Activated CD8-positive, alpha-beta memory T cell treated with anti-CD3 and anti-CD28 coated beads for 1 hour (primary cell): ENCODE results near the gene FYN.
"Not testable (repeated sequence)": the region's sequence is repeated elsewhere in the genome, so short reads cannot be mapped to it uniquely, and the experiment has no call there.

Source experiments
- DNase-seq, 2 donors: peaks; one replicate each; pipeline ENCODE4 v3.0.0-alpha.2; 2020; ENCODE audit warnings: low read depth in 1 of 2; ENCODE audit errors: extremely low read depth in 1 of 2

Gene FYN

DNA sequence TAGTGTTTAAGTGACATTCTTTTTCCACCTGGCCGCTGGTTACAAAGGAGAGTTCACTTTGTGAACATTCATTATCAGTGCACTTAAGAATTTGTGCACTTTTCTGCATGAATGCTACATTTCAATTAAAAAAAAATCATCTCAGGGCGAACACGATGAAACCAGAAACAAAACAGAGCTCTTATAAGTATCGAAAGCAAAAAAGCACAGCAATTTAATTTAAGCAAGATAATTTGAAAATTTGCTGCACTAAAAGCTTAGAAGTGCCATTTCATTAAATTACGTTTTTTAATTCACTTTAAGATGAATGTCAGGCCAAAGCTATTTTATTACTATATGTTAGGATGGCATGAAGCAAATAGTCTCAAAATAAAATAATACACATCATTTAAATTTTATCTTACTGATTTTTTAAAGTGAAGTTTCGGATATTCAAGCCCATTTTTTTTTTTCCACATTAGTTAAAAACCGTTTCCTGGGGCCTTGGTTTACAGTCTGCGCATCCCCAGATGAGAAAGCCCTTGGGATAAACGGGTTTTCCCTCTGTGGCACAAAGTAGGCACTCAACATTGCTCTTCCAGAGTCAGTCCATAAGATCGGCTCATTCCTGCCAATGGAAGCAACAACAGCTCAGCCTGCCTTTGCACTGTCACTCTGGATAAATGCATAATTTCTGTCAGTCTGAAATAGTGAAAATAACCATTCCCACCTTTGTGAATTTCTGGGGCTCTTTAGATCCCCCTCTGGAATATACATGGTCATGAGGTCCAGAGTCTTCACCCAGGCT is 80.1 kb downstream of the FYN start:
- DNase-seq, result no peak

DNA sequence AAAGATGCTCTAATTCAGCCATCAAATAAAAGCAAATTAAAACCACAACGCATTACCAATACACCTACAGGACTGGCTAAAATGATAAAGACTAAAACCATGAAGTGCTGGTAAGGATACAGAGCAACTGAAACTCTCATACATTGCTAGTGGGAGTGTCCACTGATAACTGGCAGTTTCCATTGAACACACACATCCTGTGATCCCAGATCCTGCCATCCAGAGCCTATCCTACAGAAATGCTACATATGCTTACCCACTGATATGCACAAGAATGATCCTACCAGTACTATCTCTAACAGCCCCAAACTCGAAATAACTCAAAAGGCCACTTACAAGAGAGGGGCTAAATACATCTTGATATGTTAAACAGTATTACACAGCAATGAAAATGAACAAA is 81.0 kb downstream of the FYN start:
- no peak for DNase-seq

DNA sequence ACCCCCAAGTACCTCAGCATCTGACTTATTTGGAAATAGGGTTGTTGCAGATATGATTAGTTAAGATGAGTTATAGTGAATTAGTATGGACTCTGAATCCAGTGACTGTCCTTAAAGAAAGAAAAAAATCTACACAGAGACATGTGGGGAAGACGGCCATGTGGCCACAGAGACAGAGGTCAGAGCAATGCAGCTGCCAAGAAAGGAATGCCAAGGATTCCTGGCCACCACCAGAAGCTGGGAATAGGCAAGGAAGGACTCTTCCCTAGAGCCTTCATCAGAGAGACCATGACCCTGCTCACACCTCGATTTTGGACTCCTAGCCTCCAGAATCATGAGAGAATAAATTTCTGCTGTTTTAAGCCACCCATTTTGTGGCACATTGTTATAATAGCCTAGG is 81.8 kb downstream of the FYN start:
- no peak for DNase-seq

DNA sequence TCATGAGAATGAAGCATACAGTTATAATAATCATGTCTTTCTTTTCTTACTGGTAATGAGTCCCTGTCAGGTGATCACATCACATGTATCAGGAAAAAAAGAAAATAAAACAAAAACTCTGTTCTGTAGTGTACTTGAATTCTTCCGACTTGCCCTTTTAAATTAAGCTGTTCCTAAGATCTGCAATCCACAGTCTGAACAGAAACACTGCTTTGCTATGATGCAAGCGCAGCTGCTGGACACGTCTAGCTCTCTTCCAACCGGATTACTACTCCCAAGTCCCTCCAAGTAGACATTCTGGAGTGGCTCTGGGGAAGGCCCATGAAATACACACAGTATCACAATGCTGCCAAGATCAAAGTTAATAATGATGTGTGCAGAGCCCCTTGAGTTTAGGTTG is 83.7 kb downstream of the FYN start:
- no peak for DNase-seq

DNA sequence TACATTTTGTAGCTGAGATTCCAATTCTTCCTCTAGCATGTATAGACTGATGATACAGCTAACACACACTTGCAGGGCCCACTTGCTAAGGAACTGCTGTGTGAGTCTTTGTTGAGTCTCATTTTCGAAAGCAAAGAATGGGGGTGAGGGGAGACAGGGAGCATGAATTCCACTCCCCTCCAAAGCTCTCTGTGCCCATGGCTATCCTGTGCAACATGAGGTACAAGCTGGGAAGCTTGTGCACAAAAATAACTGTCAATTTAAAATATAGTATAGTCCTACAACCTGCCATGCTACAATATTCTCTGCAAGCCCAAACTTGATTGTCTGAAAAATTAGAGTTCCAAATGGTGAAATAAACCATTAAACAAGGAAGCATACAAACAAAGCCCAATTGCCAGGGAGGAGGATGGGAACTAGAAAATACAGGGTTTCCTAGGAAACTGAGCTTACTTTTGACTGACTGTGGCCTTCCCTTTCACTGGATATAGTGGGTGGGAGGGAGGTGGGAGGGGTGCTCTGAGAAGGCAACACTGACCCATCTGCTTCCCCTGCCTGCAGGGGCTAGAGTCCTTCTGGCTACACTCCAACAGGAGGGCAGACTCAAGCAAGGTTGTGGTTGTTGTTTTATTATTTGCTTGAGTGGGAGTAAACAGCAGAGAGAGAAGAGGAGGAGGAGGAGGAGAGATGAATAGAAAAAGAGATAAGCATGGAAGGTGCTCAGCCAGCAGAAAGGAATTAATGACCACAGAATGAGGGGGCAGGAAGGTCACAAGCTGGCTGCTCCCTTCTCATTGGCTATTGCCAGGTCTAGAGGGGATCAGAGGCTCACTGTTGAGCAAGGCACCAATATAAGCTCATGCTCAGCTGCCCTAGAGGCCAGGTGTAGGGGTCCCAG is 84.6 kb downstream of the FYN start:
- DNase-seq, result no peak

DNA sequence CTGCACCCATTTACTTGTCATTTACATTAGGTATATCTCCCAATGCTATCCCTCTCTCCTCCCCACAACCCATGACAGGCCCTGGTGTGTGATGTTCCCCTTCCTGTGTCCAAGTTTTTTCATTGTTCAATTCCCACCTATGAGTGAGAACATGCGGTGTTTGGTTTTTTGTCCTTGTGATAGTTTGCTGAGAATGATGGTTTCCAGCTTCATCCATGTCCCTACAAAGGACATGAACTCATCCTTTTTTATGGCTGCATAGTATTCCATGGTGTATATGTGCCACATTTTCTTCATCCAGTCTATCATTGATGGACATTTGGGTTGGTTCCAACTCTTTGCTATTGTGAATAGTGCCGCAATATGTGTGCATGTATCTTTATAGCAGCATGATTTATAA is 87.1 kb downstream of the FYN start:
- not testable (repeated sequence) for DNase-seq

DNA sequence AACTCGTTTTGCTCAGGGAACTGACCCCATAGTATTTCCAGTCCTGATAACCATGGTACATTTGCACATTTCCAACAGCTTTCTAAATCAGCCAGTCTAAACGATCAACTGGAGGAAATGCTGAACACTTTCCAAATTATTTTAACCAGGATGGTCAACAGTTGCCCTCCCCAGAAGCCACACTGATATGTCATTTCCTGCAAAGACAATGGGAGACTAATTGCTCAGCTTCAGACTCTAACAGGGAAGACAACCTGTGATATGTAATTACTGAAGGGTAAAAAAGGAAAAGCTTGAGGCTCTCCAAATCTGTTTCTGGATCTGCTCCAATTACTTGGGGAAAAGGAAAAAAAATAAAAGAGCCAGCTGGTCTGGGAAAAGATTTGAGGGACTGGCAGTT is 88.8 kb downstream of the FYN start:
- DNase-seq, result no peak

DNA sequence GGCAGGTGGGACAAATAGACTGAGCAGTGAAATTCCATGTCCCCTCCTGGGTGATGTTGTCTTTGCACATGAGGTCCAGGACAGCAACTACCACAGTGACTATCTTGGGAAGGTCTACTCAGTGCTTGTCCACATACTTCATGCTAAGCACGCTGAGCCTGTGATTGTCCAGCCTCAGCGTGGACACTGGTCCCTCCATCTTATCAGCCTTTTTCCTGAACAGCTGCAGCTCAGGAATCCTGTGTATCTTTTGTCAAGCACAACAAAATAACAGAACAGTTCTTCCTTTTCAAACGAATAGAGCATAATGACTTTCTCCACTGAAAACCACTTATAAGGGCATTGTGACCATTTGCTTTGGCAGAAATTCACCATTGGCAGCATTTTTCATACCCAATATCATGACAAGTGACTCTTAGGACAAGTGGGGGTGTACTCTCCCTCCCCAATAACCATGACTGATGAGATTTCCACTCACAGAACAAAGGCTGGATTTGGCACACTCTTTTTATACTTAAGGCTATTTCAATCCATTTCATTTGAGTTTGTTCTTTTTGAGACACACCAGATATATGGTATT is 90.3 kb downstream of the FYN start:
- no peak for DNase-seq

DNA sequence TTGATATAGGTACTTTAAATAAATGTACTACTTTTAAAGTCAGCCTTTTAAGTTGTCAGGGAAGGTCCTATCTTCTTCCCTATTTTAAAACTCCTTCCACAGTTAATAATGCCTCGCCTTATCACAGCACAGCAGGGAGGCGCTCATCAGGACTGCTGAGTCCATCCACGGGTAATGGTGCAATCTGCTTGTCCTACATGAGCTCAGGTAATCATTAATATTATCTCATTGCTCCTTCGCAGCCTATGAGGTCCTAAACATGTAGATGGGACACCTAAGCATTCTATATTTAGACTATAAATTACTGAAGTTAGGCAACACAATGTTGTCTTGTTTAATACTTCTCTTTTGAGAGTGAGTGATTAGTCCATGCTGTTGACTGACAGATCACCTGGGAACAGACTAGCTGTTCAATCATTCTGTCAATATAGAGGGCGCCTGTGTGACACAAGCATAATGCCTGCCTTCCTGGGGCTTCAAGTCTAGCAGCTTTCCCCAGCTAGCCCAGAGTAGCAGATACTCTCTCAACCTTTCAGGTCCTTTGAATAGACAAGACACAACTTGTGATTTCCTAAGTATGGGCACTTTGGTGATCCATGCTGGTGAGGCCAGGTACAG is 91.0 kb downstream of the FYN start:
- DNase-seq, result no peak

DNA sequence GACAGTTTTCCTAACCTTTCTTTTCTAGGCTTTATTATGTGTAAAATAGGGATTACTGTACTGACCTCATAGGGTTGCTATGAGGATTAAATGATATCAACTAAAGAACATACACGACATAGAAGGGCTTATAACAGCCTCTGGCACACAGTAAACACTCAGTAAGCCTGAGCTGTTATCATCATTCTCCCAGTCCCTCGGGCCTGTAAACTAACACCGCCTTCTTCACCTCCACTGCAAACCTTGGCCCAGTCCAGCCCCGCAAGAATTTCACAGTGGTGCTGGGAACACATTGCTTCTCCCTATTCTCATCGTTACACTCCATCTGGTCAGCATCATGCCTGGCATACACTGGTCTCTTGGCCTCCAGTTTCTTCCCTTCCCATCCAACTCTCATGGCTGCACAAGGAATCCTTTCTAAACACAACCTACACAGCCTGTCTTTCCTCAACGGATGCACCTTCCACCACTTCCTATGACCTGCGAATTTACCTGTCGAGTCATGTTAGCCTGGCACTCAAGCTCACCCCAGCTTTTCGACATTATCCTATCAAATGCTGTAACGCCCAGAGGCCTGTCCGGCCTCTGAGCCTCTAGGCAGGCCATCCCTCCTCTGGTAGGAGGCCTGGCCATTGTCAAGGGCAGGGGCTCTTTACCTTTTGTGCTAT is 92.1 kb downstream of the FYN start:
- DNase-seq, result no peak

DNA sequence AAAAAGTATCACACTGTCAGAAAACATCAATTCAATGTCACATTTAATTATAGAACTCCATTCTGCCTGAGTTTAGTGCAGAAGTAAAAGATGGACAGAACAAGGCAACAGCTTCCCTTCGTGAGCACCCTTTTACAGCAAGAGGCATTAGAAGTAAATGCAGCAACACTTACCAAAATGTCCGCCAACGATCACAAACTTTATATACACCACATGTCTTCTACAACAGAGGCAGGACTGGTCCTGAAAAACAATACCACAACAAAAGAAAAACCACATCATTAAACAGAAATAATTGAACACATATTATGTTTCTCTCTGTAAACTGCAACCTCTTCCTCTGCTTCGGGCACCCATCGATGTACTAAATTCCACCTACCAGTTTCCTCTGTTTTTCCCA is 92.9 kb downstream of the FYN start:
- no peak for DNase-seq

DNA sequence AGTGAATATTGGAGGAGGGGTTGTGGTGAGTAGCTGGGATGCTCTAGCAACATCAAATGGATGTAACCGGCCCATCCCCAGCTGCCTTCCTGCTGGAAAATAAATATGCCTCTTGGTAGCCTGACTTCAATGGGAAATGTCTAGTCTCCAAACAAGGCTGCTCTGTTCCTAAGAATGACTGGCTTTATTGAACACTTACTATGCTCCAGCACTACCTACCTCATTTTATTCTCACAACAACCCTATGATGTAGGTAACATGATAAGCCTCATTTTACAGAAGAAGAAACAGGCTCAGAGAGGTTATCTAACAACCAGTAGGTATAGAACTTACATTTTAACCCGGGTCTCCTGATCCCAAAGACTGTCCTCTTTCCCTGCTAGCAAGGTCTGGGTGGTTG is 93.6 kb downstream of the FYN start:
- no peak for DNase-seq

DNA sequence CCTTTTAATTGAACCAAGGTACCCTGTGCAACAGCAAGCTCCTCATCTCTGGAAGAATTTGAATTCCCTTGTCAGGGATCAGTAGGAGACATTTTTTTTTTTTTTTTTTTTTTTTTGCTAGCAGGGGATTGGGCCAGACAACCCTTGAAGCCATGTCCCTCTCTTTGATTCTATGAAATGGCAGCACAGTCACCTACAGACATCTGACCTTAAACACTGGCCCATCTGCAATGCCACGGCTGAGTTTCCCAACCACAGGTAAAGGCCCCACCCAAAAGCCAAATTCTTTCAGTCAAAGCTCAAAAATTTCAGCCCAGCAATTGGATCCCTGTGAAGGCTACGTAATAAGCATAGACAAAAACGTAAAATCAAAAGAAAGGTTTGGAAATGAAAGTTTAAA is 94.2 kb downstream of the FYN start:
- DNase-seq, result no peak

DNA sequence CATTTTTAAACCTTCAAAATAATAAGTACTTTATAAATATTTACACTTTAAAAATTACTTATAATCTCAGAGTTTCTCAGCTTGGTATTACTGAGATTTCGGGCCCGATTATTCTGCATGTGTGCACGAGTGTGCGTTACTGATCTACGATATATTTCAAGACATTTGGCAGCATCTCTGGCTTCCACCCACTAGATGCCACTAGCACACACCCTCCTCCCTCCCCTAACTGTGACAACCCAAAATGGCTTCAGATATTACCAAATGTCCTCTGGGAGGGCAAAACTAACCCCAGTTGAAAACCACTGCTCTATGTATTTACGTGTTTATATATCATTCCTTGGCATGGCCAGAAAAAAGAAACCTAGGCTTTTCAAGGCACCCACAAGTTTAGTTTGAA is 95.9 kb downstream of the FYN start:
- no peak for DNase-seq

DNA sequence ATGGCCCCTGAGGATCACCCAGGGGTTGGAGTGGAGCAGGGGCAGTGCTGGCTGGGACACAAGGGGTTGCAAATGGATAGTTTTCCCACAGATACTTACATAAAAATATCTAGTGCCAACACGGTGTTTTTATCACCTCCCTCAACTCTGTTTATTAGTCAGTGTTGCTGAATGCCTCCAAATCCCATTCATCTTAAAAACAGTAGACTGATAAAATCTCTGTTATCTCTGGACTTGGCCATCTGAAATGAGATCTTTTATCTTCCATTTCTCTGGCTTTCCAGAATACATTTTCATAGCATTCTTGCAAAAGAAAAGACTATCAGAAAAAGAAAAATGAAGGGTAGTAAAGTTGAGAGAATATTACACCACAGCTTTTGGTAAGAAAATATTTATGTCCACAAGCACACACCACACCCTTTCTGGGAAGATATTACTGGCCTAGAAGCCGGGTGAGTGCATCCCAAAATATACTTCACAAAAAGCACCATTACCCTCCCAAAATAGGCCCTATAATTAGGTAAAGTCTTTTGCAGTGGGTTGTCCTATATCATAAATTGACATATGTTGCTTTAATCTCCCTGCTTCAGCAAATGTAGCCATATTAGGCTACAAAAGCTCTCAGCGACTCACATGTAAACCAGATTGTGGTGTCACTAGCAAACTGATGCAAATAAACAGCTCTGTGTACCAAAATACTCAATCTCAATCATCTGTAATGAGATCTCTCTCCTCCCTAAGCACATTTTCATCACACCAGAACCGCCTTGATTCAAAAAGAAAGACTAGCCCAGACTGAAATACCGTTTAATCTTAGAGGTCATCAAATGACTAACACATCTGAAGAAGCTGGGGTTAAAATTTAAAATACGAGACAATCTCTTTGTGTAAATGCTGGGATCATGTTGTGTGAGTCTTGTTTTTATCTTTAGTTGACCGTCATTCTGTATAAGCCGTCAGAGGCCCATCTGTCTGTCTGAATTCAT is 96.7 kb downstream of the FYN start:
- no peak for DNase-seq

DNA sequence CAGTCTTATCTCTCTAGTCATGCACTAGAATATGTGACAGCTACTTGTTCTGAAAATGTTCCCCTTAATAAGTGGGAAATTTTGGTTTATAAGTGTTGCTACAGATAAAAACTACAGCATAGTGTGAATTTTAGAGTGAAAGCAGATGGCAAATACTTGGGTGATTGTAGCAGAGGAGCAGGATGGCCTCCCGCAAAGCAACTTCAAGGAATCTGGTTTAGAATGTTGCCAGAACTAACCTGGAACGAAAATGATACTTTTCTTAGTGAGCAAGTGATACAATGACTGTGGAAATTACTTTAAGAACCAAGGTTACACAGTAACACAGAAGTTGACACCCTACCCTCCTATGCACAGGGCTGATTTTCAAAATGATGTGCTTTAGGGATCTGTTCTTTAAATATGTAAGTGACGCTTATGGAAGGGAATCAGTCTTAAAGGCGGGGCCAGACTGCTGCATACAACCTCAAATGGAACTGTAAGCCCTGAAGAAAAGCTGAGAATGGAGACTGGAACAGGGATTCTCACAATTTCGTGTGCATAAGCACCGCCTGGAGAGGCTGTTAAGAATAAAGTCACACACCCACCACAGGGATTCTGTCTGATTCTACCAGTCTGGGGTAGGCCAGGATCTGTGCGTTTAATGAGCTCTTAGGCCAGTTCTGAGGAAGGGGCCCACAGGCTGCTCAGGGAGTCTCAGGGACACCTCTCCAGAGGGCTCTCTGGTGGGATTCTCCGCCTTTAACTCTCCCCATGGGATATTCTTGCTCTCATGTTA is 97.9 kb downstream of the FYN start:
- no peak for DNase-seq

DNA sequence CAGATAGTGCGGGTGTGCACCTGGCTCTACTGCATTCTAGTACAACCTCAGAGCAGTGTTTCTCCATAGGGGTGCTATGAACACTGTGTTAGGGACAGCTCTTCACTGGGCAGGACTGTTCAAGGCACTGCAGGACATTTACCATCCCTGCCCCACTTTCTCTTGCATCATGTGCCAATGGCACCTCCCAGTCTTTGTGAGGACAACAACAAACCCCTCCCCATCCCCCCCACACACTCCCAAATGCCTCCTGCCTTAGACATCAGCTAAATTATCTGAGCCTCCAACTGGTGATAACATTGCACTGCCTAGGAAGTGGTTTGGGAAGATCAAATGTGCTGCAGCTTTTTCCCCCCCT is 98.9 kb downstream of the FYN start:
- DNase-seq, result no peak

DNA sequence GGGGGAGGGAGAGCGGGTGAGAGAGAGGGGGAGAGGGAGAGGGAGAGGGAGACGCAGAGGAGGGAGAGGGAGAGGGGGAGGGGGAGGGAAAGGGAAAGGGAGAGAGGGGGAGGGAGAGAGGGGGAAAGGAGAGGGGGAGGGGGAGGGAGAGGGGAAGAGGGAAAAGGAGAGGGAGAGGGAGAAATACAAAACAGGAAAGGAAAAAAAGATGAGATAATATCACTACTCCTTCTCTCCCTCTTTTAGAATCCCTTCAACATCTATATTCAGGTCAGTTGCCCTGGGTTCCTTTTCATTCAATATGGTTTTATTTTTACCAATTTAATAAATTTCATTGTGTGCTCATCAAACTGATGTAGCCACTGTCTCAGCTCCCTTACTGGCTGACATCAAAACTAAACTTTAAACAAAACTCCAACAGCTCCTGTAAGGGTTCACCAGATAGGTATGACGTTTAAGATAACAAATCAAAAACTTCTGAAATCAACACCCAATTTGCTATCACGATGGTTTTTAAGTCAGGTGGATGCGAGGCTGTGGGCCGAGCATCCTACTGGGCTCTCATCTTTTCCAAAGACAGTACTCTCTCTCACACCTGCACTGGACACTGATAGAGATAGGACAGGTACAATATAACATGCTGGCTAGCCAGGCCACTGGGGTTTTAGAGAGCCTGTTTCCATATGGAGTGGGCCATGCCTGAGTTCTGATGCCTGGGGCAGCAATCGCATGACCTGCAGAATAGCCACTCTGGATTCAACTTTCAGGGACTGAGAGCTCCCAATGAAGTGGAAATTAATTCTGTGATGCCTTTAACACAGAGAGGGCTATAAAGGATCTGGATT is 99.5 kb downstream of the FYN start:
- no peak for DNase-seq
